NK-92 (cell line): Measurements from ENCODE around the gene DAO.
"Not testable (repeated sequence)": the region's sequence is repeated elsewhere in the genome, so short reads cannot be mapped to it uniquely, and the experiment has no call there.

ENCODE experiments used
- DNase-seq: peaks from one replicate; lab custom pipeline; 2025; ENCODE audit not compliant: unreplicated experiment; lab: John Stamatoyannopoulos, UW

Gene DAO

GRCh38 chr12:108849660-108850059 lies 30.2 kb upstream of the DAO start:
- no peak for DNase-seq

GRCh38 chr12:108850854-108851573 lies 28.9 kb upstream of the DAO start:
- no peak for DNase-seq

- no peak for DNase-seq
Observed at GRCh38 chr12:108852674-108853309, 27.1 kb upstream of the DAO start.

- no peak for DNase-seq
Observed at GRCh38 chr12:108853426-108853825, 26.5 kb upstream of the DAO start.

GRCh38 chr12:108853981-108854446 lies 25.9 kb upstream of the DAO start:
- DNase-seq = no peak

- DNase-seq = no peak
Observed at GRCh38 chr12:108854451-108855283, 25.2 kb upstream of the DAO start.

GRCh38 chr12:108855284-108856169 lies 24.4 kb upstream of the DAO start:
- DNase-seq = no peak

- no peak for DNase-seq
Observed at GRCh38 chr12:108856170-108856427, 23.8 kb upstream of the DAO start.

GRCh38 chr12:108856428-108857157 lies 23.3 kb upstream of the DAO start:
- DNase-seq = no peak

- DNase-seq = no peak
Observed at GRCh38 chr12:108857158-108857407, 22.8 kb upstream of the DAO start.

GRCh38 chr12:108858311-108859074 lies 21.4 kb upstream of the DAO start:
- DNase-seq = no peak

GRCh38 chr12:108859141-108859922 lies 20.6 kb upstream of the DAO start:
- not testable (repeated sequence) for DNase-seq

GRCh38 chr12:108859923-108860291 lies 20.0 kb upstream of the DAO start:
- DNase-seq = no peak

GRCh38 chr12:108860443-108860842 lies 19.4 kb upstream of the DAO start:
- no peak for DNase-seq

GRCh38 chr12:108861878-108862587 lies 17.9 kb upstream of the DAO start:
- no peak for DNase-seq

- no peak for DNase-seq
Observed at GRCh38 chr12:108862588-108862959, 17.3 kb upstream of the DAO start.

- no peak for DNase-seq
Observed at GRCh38 chr12:108865169-108865568, 14.7 kb upstream of the DAO start.

GRCh38 chr12:108866083-108866482 lies 13.8 kb upstream of the DAO start:
- not testable (repeated sequence) for DNase-seq

- no peak for DNase-seq
Observed at GRCh38 chr12:108868781-108869180, 11.1 kb upstream of the DAO start.
